Ammon's horn (tissue), 1 donor: ENCODE measurements around the gene METTL24.
A peak's percentile ranks its signal among the peaks of the same experiment; 100 is the strongest.
"Not testable (repeated sequence)": the region's sequence is repeated elsewhere in the genome, so short reads cannot be mapped to it uniquely, and the experiment has no call there.

ENCODE experiments used
- DNase-seq: peaks from one replicate; pipeline ENCODE4 v3.0.0-alpha.2; 2016; ENCODE audit warnings: low spot score

Gene METTL24

DNA sequence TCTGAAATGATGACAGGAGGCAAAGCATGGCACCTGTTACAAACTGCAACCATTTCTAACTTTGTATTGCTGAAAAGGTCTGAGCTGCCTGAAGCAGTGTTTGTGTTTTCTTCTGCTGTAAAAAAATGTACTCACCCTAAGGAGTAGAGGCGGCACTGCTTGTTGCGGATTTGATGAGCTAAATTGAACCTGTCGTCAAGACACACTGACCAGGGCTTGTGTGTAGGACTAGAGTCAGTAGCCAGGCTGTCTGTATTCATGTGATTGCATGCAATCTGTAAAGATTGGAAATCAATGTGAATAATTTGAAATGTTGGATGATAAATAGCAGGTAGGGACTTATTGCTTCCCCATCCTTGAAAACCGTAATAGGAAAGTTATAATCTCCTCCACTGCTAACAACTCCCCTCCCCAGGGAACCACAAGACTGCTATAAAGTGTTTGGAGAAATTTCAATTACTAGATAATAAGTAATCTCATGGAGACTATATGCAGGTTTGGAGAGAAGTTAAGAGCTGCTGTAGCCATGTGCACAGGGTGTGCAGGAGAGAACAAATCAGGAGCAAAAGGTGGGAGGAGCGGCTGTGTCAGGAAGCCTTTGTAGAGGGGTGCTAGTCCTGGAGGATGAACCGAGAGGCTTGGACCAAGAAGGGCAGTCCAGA is 42.8 kb downstream of the METTL24 start:
- no peak for DNase-seq

DNA sequence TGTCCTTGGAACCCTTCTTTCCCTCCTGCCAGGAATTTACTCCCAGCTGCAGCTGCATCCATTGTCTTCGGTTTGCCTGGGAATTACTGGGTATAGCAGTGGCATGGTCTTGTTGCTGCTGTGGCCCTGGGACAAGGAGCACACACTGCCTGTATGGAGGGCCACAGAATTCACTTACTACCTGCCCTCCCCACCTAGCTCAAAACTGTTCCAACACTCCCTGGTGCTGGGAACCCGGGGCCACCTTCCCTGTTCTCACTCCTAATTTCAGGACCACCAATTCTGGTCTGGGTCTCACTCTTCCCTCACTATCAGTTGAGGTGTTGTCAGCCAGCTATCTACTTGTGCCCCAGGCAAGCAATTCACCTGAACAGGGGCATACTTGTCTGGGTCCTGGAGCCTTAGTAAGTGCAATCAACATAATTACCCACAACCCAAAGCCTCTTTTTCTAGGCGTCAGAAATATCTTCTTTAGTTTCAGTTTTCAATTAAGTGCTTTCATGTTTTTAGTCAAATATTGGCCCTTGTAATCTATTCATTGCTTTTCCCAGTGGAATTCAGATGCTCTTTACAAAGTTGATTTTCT is 47.2 kb downstream of the METTL24 start:
- no peak for DNase-seq

- not testable (repeated sequence) for DNase-seq
Measured at GRCh38 chr6:110309432-110309831, 48.7 kb downstream of the METTL24 start.

- DNase-seq = no peak
Measured at GRCh38 chr6:110307368-110307767, 50.8 kb downstream of the METTL24 start.

DNA sequence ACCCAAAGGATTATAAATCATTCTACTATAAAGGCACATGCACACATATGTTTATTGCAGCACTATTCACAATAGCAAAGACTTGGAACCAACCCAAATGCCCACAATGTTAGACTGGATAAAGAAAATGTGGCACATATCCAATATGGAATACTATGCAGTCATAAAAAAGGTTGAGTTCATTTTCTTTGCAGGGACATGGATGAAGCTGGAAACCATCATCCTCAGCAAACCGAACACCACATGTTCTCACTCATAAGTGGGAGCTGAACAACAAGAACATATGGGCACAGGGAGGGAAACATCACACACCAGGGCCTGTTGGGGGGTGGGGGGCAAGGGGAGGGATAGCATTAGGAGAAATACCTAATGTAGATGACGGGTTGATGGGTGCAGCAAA is 52.3 kb downstream of the METTL24 start:
- DNase-seq = not testable (repeated sequence)

DNA sequence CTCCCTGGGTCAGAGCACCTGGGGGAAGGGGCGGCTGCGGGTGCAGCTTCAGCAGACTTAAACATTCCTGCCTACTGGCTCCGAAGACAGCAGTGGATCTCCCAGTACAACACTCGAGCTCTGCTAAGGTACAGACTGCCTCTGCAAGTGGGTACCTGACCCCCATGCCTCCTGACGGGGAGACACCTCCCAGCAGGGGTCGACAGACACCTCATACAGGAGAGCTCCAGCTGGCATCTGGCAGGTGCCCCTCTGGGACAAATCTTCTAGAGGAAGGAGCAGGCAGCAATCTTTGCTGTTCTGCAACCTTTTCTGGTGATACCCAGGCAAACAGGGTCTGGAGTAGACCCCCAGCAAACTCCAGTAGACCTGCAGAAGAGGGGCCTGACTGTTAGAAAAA is 54.5 kb downstream of the METTL24 start:
- DNase-seq = not testable (repeated sequence)

DNA sequence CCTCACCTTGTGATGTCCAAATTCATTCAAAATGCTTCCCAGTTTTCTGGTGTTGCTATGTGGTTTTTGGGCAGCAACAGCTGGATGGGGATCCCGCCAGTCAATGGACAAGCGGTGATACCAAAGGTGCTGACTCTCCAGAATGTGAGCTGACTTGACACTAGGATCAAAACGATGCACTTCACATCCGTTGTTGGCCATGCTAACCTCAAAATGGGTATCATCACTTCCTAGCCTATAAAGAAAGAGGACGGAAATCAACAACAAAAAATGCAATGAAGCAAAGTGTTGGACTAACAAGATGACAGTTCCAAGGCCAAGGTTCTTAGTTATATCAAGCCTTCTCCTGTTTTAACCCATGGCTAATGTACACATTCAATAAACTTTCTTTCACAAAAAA is 59.2 kb downstream of the METTL24 start:
- DNase-seq = no peak

DNA sequence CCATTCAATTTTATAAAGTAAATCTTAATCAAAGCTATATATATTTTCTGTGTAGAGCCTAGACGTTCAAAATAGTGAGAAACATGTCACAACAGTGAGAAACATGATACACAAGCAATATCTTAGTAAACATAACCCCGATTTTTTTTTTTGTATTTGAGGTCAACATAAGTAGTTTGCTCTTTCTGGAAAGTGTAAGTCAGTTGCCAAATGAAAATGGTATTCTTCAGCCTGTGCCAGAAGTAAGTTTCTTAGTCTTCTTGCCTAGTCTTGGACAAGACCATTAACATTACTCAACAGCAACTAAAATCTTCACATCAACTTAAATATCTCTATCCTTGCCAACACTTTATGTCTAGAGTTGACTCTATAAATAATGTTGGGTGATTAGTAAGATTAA is 59.7 kb downstream of the METTL24 start:
- no peak for DNase-seq

- DNase-seq = peak; percentile 35
Measured at GRCh38 chr6:110296241-110297025, 61.7 kb downstream of the METTL24 start.

DNA sequence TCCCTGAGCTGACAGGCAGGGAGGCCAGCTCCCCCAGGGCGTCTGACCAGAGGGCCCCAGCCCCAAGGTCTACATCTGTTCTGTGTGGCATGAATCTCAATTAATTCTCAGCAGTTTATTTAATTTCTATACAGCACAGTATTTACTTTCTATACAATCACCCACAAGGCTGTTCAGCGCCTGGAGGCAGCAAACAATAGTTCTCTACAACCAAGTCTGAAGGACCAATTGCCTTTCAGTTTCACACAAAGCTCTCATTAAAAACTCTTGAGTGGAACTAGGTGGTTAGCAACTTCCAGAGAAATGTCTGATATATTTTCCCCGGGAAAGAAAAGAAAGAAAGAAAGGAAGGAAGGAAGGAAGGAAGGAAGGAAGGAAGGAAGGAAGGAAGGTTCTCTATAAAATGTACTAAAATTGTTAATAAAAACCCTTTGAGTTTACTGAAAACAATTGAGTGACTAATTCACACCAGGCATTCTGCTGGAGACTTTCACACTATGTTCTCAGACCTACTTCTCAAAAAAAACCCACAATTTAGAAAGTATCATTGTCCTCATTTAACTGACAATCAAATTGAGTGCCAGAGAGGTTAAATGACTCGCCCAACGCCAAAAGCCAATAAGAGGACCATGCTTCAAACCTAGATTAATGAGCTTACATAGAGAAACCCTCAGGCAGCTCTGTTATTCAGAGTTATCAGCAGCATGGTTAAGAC is 62.5 kb downstream of the METTL24 start:
- no peak for DNase-seq

GRCh38 chr6:110287462-110288341 is 70.4 kb downstream of the METTL24 start:
- DNase-seq = no peak

DNA sequence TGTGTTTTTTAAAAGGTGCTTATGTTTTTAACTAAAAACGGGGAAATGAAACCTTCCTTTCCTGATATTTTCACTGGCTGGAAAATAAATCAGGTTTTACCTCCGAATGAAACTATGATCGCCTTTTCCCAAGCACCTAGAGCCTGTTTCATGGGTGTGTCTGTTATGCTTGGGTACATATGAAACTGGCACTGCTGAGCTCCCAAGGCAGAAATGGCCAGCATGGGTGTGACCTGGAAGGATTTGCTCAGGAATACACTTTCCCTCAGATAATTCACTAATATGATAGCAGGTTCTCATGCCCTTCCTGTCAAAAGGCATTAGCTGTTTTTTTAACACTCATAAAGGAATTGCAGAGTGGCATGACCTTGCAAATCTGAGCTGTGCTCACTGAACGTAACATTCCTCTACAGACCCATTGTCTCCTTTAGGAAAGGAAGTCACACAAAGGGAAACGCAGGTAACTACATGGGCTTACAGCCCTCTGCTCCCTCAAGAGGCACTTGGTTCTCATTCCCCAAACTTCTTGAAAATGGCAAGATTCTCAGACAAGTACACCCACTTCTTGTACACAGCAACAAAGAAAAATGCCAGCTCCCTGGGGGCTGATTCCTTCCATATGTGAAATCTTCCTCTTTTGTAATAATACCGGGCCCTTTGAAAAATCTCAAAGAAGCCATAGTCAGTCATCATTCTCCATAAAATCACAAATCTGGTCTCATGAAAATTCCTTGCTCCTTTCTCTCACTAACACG is 72.7 kb downstream of the METTL24 start:
- no peak for DNase-seq

DNA sequence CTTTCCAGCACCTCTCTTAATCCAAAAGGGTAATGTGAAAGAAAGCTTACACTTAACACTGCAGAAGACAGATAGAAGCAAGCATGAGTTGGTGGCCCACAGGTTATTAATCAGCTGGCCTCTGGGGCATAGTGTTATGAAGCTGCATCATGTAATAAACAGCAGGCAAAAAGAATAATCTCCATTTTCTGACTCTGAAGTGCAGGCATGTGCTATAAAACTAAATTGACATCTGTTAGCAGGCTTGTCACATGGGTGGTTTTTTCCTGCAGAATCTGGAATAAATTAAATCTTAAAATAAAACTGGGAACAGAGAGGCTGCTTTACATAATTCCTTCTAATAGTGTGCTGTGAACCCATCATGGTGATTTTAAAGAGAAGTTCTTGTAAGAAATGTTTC is 73.3 kb downstream of the METTL24 start:
- DNase-seq = no peak

DNA sequence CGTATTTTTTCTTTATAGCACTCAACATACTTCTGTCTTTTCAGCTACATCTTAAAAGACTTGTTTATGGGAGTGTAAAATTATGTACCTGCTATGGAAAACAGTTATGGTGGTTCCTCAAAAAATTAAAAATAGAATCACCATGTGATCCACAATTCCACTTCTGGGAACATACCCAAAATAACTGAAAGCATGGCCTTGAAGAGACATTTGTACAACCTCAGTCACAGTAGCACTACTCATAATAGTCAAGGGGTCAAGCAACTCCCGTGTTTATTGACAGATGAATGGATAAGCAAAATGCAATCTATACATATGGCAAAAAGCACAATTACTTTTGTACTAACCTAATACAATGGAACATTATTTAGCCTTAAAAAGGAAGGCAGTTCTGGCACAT is 74.5 kb downstream of the METTL24 start:
- DNase-seq = no peak

- DNase-seq = peak; percentile 50
Measured at GRCh38 chr6:110282412-110282811, 75.7 kb downstream of the METTL24 start.

DNA sequence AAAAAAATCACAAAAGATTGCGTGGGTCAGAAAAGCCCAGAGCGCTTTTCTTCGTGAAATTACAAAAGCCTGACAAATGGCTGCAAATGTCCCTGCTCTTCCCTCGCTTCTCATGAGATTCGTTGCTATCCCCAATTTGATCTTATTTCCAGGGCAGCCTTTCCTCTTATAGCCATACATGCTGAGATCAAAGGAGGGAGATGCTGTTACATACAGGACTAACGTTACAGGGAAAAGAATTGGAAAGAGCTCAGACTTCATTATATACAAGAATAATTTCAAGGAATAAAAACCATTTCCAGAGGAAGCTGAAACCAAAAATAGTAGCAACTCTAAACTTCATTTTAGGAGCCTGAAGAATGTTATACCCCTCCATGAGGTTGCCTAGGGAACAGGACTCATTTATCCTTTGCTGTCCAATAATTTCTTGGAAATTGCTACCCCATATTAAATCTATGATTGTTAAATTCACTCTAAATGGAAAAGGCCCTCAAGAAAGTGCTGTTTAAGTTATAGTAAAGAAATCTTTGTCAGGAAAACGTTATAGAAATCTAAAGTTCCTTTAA is 81.0 kb downstream of the METTL24 start:
- no peak for DNase-seq

DNA sequence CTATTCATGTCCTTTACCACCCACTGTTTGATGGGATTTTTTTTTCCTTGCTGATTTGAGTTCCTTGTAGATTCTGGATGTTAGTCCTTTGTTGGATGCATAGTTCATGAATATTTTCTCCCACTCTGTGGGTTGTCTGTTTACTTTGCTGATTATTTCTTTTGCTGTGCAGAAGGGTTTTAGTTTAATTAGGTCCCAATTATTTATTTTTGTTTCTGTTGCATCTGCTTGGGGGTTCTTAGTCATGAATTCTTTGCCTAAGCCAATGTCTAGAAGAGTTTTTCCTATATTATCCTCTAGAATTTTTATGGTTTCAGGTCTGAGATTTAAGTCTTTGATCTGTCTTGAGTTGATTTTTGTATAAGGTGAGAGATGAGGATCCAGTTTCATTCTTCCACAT is 85.4 kb downstream of the METTL24 start:
- DNase-seq = not testable (repeated sequence)

- no peak for DNase-seq
Measured at GRCh38 chr6:110271732-110272022, 86.5 kb downstream of the METTL24 start.

DNA sequence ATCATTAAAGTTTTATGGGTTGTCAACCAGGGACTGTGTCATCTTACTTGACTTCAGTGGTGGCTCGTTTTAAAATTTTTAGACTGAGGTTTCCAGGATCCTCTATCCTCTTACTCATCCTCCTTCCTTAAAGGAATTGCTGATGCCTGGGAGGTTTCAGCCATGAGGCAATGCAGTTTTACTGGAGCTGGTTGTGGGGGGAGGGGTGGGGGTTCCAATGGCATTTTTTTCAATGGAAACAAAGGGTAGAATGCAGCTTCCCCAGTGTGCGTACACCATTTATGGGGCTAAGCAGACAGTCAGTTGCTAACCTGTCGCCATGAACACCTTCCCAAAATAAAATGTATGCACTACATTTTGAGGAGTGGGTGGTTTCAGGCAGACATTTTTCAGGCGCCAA is 88.0 kb downstream of the METTL24 start:
- DNase-seq = no peak

DNA sequence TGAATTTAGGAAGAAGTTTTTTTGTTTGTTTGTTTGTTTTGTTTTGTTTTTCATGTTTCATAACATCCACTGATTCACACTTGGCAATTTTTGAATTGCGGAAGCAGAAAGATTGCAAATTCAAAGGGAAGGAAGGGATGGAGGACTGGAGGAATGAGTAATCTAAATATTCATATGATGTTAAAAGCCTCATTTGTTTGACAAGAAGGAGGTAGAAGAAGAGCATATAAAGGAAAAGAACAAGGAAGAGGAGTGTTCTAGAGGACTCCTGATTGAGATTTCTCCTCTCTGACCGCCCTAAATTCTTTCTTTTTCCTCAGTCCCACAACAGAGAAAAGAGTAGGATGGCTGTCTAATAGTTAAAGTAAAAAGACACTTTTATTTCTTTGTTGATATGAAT is 88.5 kb downstream of the METTL24 start:
- no peak for DNase-seq

DNA sequence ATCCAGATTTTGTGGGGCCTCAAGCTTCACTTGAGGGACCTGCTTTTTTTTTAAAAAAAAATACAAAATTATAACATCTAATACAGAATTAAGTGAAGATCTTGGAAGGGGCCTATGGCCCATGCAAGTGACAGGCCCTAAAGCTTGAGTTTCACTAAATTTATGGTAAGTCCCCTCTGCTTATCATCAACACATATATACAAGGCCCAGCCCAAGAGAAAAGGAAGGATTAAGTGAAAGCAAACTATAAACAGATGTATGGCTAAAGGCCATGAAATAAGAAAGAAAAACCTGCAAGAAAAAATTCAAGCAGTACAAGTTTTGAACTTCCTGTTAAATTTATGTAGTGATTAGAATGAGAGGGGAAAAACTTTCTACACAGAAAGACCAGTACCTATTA is 91.2 kb downstream of the METTL24 start:
- no peak for DNase-seq
